Parathyroid adenoma (tissue), 2 donors: ENCODE results near the gene SIK3.

Source experiments
- H2AFZ ChIP-seq: fragments of 300-600 bp; sonication (generic); one replicate; pipeline ENCODE4 v1.7.0; 2017; ENCODE audit warnings: antibody characterized with exemption, mild to moderate bottlenecking
- H3K27ac ChIP-seq: fragments of 300-600 bp; sonication (generic); one replicate; pipeline ENCODE4 v1.7.0; 2017
- H3K27me3 ChIP-seq: fragments of 300-600 bp; sonication (generic); one replicate; pipeline ENCODE4 v1.7.0; 2017; ENCODE audit warnings: low read length; ENCODE audit not compliant: control insufficient read depth, insufficient read depth
- H3K36me3 ChIP-seq: fragments of 300-600 bp; sonication (generic); one replicate; pipeline ENCODE4 v1.7.0; 2017; ENCODE audit warnings: low read length; ENCODE audit not compliant: control insufficient read depth, insufficient read depth
- H3K4me1 ChIP-seq: fragments of 300-600 bp; sonication (generic); one replicate; pipeline ENCODE4 v1.7.0; 2017; ENCODE audit warnings: control low read depth
- H3K4me2 ChIP-seq: fragments of 300-600 bp; sonication (generic); one replicate; pipeline ENCODE4 v1.7.0; 2017; ENCODE audit warnings: low read length
- H3K4me3 ChIP-seq: fragments of 300-600 bp; sonication (generic); one replicate; pipeline ENCODE4 v1.7.0; 2017; ENCODE audit warnings: low read depth, low read length
- H3K79me2 ChIP-seq: fragments of 300-600 bp; sonication (generic); one replicate; pipeline ENCODE4 v1.7.0; 2017; ENCODE audit warnings: control low read depth
- H3K9ac ChIP-seq: fragments of 300-600 bp; sonication (generic); one replicate; pipeline ENCODE4 v1.7.0; 2017; ENCODE audit warnings: mild to moderate bottlenecking
- H3K9me3 ChIP-seq: fragments of 300-600 bp; sonication (generic); one replicate; pipeline ENCODE4 v1.7.0; 2017; ENCODE audit warnings: low read length; ENCODE audit not compliant: control insufficient read depth
- TF ChIP-seq, protein P1 (sequence below): fragments of 300-600 bp; sonication (generic); IDR thresholded peaks from one replicate; pipeline ENCODE4 v1.7.0; 2017; ENCODE audit warnings: antibody characterized with exemption, mild to moderate bottlenecking
- donor health status: primary hyperparathyroidism.

SIK3 gene

DNA sequence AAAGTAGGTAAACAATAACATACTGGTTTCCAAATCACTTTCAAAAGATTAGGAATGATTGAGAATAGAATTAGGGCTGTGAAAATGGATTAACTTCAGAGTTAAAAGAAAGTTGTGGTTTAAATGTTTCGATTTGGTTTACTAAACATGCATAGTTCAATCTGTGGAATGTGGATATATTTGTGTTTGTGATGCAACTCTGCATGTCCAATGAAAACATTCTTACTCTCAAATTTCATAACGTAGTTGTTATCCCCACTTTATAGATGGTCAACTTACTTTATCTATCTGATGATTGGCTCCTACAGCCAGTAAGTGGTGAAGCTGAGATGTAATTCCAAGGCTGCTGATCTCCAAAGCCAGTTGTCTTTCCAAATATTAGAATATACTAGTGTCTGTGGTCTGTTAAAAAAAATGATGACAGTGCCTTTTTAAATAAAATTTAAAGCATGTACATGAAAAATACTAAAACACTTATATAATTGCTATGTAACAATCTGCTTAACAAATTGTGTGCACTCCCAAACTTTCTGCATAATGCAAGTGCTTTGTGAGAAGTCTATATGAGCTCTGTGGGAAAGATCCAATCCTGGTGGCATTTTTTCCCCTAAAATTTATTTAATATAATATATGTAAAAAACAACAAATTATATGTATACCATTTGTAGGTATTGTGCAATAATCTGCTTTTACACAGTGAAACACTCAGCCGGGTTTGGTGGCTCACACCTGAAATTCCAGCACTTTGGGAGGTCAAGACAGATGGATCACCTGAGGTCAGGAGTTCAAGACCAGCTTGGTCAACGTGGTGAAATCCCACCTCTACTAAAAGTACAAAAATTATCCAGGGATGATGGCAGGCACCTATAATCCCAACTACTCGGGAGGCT lies 9.7 kb upstream of the SIK3 start:
- H3K36me3 ChIP-seq, result no peaks in the 10 kb centered on the region
- H3K4me2 ChIP-seq, result no peak overlapping the region
- no peaks in the 10 kb centered on the region for H3K27me3 ChIP-seq
- no peak overlapping the region for H3K27ac ChIP-seq
- no peaks in the 10 kb centered on the region for H3K4me1 ChIP-seq
- no peak overlapping the region for H2AFZ ChIP-seq
- no peak overlapping the region for H3K4me3 ChIP-seq
- no peaks in the 10 kb centered on the region for H3K9me3 ChIP-seq
- no peak overlapping the region for H3K9ac ChIP-seq
- no peaks in the 10 kb centered on the region for H3K79me2 ChIP-seq
- TF ChIP-seq, protein P1, sequence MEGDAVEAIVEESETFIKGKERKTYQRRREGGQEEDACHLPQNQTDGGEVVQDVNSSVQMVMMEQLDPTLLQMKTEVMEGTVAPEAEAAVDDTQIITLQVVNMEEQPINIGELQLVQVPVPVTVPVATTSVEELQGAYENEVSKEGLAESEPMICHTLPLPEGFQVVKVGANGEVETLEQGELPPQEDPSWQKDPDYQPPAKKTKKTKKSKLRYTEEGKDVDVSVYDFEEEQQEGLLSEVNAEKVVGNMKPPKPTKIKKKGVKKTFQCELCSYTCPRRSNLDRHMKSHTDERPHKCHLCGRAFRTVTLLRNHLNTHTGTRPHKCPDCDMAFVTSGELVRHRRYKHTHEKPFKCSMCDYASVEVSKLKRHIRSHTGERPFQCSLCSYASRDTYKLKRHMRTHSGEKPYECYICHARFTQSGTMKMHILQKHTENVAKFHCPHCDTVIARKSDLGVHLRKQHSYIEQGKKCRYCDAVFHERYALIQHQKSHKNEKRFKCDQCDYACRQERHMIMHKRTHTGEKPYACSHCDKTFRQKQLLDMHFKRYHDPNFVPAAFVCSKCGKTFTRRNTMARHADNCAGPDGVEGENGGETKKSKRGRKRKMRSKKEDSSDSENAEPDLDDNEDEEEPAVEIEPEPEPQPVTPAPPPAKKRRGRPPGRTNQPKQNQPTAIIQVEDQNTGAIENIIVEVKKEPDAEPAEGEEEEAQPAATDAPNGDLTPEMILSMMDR, result no peak

DNA sequence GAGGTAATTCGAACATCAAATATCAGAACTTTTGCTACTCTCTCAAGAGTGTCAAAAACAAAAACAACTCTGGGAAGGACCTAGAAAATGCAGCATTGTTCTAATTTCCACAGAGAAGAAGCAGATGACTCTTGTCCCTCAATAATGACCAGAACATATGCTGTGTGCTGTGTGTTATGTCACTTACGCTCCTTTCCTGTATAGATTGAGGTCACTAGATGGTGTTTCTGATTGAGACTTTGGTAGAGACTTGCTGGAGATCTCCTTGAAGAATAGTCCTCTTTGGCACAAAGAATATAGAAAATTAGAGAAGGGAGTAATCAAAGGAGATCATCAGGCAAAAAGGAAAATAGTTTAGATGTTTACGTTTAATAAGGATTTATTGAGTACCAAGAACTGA lies 2.3 kb upstream of the SIK3 start:
- Histone ChIP-seq H3K9ac (no peak overlapping the region), H3K27ac (no peak overlapping the region), H2AFZ (no peak overlapping the region), H3K4me3 (no peak overlapping the region), H3K27me3 (no peaks in the 10 kb centered on the region), H3K9me3 (no peaks in the 10 kb centered on the region), H3K79me2 (peaks cover 6% of the 10 kb centered on the region), H3K4me1 (peaks cover 5% of the 10 kb centered on the region), H3K4me2 (no peak overlapping the region), H3K36me3 (no peaks in the 10 kb centered on the region)
- TF ChIP-seq, protein P1, result no peak

DNA sequence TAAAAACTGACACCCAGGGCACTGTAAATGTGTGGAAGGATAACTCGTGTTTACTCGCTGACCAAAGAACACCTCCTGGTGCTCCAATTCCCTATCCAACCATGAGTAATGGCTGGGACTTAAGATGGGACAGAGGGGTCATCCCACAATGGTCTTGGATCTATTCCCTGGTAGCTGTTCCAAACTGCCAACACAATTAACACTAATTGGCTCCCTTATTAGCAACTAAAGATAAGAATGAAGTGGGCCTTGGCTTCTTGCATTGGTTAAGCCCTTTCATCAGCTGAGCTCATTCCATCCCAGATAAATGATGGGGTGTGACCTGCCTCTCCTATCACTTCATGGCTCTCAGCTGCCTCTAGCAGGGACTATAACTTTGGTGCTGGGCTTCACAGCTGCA lies 1.5 kb upstream of the SIK3 start:
- H2AFZ ChIP-seq, result peak overlapping the region; percentile 90
- H3K9ac ChIP-seq, result no peak overlapping the region
- no peak overlapping the region for H3K4me3 ChIP-seq
- H3K9me3 ChIP-seq, result no peaks in the 10 kb centered on the region
- peak overlapping the region; percentile 98 for H3K27ac ChIP-seq
- TF ChIP-seq, protein P1, result no peak
- H3K79me2 ChIP-seq, result peaks cover 6% of the 10 kb centered on the region
- no peak overlapping the region for H3K4me2 ChIP-seq
- no peaks in the 10 kb centered on the region for H3K27me3 ChIP-seq
- H3K4me1 ChIP-seq, result peaks cover 5% of the 10 kb centered on the region
- H3K36me3 ChIP-seq, result no peaks in the 10 kb centered on the region

DNA sequence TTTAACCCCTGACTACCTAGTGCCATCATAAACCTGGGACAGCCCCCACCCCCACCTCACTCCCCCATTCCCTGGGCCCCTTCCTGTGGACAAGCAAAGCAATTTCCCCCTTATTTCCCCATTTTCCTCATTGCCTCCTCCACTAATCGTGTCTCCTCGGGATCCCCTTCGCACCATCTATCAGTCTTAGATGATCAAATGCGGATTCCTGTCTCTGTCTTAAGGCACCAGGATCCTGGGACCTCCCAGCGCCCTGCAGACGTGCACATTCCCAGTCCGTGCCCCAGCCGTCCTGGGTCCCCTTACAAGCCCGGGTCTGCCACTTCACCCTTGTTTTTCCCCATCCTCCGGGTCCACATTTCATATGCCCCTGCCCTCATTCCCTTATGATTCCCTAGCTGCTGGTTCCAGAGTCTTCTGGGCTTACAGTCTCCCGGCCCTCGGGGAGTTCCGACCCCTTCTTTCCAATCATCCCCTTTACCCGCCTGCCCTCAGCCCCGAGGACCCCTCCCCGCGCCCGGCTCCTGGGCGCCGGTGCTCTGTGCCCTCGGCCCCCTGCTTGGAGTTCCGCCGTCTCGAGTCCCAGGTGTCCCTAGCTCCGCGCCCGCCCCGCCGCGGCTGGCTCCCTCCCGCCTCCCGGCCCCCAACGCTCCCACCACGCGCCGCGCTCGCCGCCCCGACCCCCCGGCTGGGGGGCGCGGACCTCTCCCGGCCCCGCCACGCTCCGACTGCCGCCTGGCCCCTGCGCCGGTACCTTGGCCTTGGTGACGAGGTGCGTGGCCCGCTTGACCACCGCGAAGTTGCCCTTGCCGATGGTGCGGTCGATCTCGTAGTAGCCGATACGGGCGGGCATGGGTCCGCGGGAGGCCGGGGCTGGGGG lies 599 bp downstream of the SIK3 start:
- Histone ChIP-seq H3K9ac (peak overlapping the region; percentile 11), H3K27me3 (no peaks in the 10 kb centered on the region), H2AFZ (peak overlapping the region; percentile 74), H3K4me2 (peak overlapping the region; percentile 81), H3K79me2 (peaks cover 10% of the 10 kb centered on the region), H3K36me3 (no peaks in the 10 kb centered on the region), H3K4me3 (peak overlapping the region; percentile 65), H3K9me3 (no peaks in the 10 kb centered on the region), H3K27ac (peak overlapping the region; percentile 81), H3K4me1 (peaks cover 8% of the 10 kb centered on the region)
- TF ChIP-seq, protein P1, result no peak
